CD4-positive, alpha-beta T cell treated with Interferon gamma for 1 hour (primary cell): ENCODE measurements around the gene RGL1.

Experiments used
- DNase-seq: peaks from one replicate; pipeline ENCODE4 v3.0.0-alpha.2; 2020

RGL1 gene

GRCh38 chr1:183967914-183968313 lies 163.0 kb downstream of the RGL1 start:
- no peak for DNase-seq

DNA sequence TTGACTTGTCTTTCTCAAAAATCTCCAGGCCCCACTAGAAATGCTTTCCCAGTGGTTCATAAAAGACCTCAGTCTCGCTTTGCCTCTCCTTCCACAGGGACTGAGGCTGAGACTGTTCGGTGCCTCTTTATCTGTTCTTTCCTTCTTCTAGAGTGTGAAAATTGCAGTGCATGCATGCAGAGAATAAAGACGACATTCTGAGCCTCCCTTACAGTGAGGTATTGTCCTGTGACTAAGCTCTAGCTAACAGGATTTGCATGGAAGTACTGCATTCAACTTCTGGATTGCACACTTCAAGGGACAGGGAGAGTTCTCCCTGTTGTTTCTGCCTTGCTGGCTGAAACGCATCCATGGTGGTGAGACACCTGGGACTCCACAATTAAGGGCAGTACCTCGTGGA lies 163.5 kb downstream of the RGL1 start:
- DNase-seq = no peak

DNA sequence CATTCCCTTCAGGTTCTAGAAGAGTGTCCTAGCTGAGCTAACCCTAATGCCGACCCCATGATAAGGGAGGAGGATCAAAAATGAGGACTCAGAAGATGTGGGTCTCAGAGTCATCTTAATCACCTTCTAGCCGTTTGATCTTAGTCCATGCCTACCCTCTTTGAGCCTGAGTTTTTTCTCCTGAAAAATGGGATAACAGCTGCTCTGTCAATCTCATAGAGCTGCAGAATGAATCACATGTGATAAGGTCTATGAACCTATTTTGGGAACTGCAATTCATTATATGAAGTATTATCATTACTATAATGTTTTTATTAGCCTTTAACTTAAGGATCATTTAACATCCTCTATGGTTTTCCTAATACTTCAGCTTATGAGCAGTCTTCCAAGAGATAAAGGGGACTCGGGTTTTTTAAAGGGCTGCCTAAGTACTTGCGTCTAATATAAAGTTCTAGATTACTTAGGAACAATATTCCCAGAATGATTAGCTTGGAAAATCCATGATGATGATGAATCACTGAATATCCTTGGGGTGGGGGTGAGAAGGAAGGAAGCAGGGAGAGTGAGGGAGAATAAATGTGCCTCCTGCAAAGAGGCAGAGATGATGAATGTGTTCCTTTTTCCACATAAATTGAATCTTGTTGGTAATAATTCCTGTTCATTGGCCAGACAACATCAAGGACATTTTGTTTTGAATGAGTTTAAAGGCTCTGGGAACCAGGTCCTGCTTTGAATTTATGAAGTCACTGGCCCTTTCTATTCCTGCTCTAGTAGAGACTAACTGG lies 165.8 kb downstream of the RGL1 start:
- no peak for DNase-seq

GRCh38 chr1:183975651-183976050 lies 170.7 kb downstream of the RGL1 start:
- DNase-seq = no peak

DNA sequence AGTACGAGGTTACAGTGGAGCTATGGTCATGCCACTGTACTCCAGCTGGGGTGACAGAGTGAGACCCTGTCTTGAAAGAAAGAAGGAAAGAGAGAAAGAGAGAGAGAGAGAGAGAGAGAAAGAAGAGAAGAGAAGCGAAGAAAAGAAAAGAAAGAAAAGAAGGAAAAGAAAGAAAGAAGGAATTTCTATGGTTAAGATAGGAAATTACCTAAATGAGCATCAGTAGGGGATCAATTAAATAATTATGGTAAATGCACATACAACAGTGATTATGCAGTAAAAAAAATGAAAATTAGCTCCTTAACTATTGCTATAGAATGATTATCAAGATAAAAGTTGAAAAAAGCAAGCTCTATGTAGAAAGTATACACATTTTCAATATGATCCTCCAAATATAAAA lies 172.8 kb downstream of the RGL1 start:
- no peak for DNase-seq
